ENCODE measurements around the gene MRNIP.
"Not testable (repeated sequence)": the region's sequence is repeated elsewhere in the genome, so short reads cannot be mapped to it uniquely, and the experiment has no call there.

Gene MRNIP

GRCh38 chr5:179802207-179802883, 56.3 kb downstream of the MRNIP start:
- no peak for DNase-seq

- DNase-seq: peak; percentile 43 to 49
These were observed 57.1 kb downstream of the MRNIP start for GRCh38 chr5:179801304-179802206.

GRCh38 chr5:179800696-179801201, 57.9 kb downstream of the MRNIP start:
- no peak for DNase-seq

- DNase-seq: no peak
These were observed 58.4 kb downstream of the MRNIP start for GRCh38 chr5:179800071-179800695.

- no peak for DNase-seq
These were observed 59.0 kb downstream of the MRNIP start for GRCh38 chr5:179799644-179799973.

GRCh38 chr5:179798771-179799643, 59.6 kb downstream of the MRNIP start:
- no peak for DNase-seq

GRCh38 chr5:179798144-179798770, 60.4 kb downstream of the MRNIP start:
- no peak for DNase-seq

GRCh38 chr5:179797741-179798140, 60.9 kb downstream of the MRNIP start:
- DNase-seq: no peak

- DNase-seq: no peak
These were observed 61.6 kb downstream of the MRNIP start for GRCh38 chr5:179796877-179797608.

- peak; percentile 44 to 47 for DNase-seq
These were observed 62.5 kb downstream of the MRNIP start for GRCh38 chr5:179795863-179796833.

- no peak for DNase-seq
These were observed 63.4 kb downstream of the MRNIP start for GRCh38 chr5:179795049-179795862.

- no peak for DNase-seq
These were observed 64.0 kb downstream of the MRNIP start for GRCh38 chr5:179794575-179794974.

GRCh38 chr5:179794171-179794570, 64.4 kb downstream of the MRNIP start:
- DNase-seq: no peak

- DNase-seq: peak; percentile 80 to 88
These were observed 65.0 kb downstream of the MRNIP start, which contains the start of gene LTC4S for GRCh38 chr5:179793468-179794139. Gene LTC4S (plus strand): TSS chr5:179793986. CDS start chr5:179794081, 95 bp downstream.

GRCh38 chr5:179792612-179793467, 65.8 kb downstream of the MRNIP start:
- DNase-seq: no peak

GRCh38 chr5:179791881-179792611, 66.6 kb downstream of the MRNIP start:
- peak; percentile 33 to 39 for DNase-seq

- DNase-seq: not testable (repeated sequence)
These were observed 69.3 kb downstream of the MRNIP start for GRCh38 chr5:179789278-179789677.

Data from Kasumi-1 (cell line).